Transverse colon (tissue), 4 donors: ENCODE results near the gene RCAN2. TPM values are rescaled to one million over a fixed set of nuclear protein-coding genes. Genes with fewer than 3 reads are reported as not detected.

Experiments used
- DNase-seq: peaks from one replicate; pipeline ENCODE4 v3.0.0-alpha.2; 2019
- H3K27ac ChIP-seq, 4 donors: fragments of 200-600 bp; sonication (generic); 2 replicates each; pipeline ENCODE4 v1.5.1; 2016 to 2018; ENCODE audit warnings: inconsistent platforms in 4 of 4
- H3K27me3 ChIP-seq: fragments of 200-600 bp; sonication (generic); 2 replicates; pipeline ENCODE4 v1.5.1; 2017; ENCODE audit warnings: inconsistent platforms
- H3K36me3 ChIP-seq, 4 donors: fragments of 200-600 bp; sonication (generic); 2 replicates each; pipeline ENCODE4 v1.5.1; 2017 to 2019; ENCODE audit warnings: inconsistent platforms in 4 of 4
- H3K4me1 ChIP-seq, 4 donors: fragments of 200-600 bp; sonication (generic); 2 replicates each; pipeline ENCODE4 v1.5.1; 2017 to 2020; ENCODE audit warnings: inconsistent platforms in 4 of 4
- H3K4me3 ChIP-seq, 4 donors: fragments of 200-600 bp; sonication (generic); 1 replicate in 1 of 4; 2 replicates in 3 of 4; pipeline versions ENCODE4 v1.5.1 to v1.6.1; 2017 to 2019; ENCODE audit warnings: inconsistent platforms in 4 of 4
- H3K9me3 ChIP-seq, 2 donors: fragments of 200-600 bp; sonication (generic); 2 replicates each; pipeline ENCODE4 v1.5.1; 2017 to 2019; ENCODE audit warnings: inconsistent platforms in 2 of 2
- EP300 ChIP-seq: sonication (generic); formaldehyde crosslinking; IDR thresholded peaks from one replicate; pipeline ENCODE4 v1.6.1; 2017; ENCODE audit warnings: antibody characterized with exemption, low read depth
- POLR2A ChIP-seq: fragments of 450-650 bp; IDR thresholded peaks from one replicate; pipeline ENCODE4 v1.6.1; 2016; ENCODE audit warnings: antibody characterized with exemption, mild to moderate bottlenecking, moderate library complexity
- POLR2AphosphoS5 ChIP-seq, 3 donors: sonication (generic); formaldehyde crosslinking; IDR thresholded peaks; one replicate each; pipeline ENCODE4 v1.6.1; 2016; ENCODE audit warnings: antibody characterized with exemption in 3 of 3
- WGBS, 2 donors: methylation state at CpG; one replicate each; pipeline ENCODE4 v1.1.5; 2018; ENCODE audit warnings: low coverage in 1 of 2; 5-methylcytosine and 5-hydroxymethylcytosine counted together
- in situ Hi-C, 4 donors: fragments of 200-750 bp; cut with MboI; loops; one replicate each; pipeline versions ENCODE4 v1.15.0 to v1.15.1; 2017; ENCODE audit warnings: low sequenced_read_pairs in 3 of 4, low pct_ligation_motif_present in 1 of 4, low pct_unique_long_range_greater_than_20kb in 1 of 4
- intact Hi-C: fragments of 100-400 bp; cut with DNase I; formaldehyde crosslinking; loops from one replicate; pipeline ENCODE4 v1.15.1; 2023; ENCODE audit warnings: low total_unique reads
- total RNA-seq, 4 donors: library from RNA; depleted of rRNA; stranded (reverse); fragments of >200 nt; gene quantifications; one replicate each; pipeline ENCODE4 v1.1.0, GENCODE V29; 2016
- TF ChIP-seq, protein P1 (sequence below), 5 experiments: fragments of 200-600 bp in 3 of 5; fragments of 450-650 bp in 2 of 5; sonication (generic) in 3 of 5; IDR thresholded peaks; 1 replicate in 2 of 5; 2 replicates in 3 of 5; pipeline ENCODE4 v1.5.1; 2016 to 2017; ENCODE audit warnings: antibody characterized with exemption in 5 of 5, inconsistent platforms in 3 of 5, mild to moderate bottlenecking in 2 of 5, moderate library complexity in 1 of 5

The RCAN2 gene
- total RNA-seq, 4 donors from 2014 or later, result 1.9 to 9.5 (median 7.5) TPM

DNA sequence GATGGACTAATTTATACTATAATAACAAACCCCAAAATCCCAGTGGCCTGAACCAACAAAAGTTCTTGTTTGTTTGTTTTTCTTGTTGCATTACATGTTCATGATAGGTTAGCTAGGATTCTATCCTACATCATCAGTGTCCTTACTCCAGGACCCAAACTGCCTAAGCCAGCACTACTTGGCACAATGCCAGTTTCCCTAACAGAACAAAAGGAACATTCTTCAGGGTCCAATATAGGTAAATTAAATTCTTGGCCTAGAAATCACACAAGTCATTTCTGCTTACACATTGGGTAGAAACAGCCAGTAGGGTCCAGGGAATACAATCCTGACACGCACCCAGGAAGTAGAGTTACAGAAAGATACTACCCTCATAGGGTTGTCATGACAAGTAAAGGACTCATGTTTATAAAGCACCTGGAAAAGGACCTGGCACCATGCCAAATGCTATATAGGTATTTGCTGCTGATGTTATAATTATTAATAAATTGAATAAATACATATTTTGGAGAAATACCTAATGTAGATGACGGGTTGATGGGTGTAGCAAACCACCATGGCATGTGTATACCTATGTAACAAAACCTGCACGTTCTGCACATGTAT, 38.8 kb downstream of the RCAN2 start:
- no peak overlapping the region for H3K4me3 ChIP-seq
- peak overlapping the region in 1 of 4 donors; percentile 6 for H3K27ac ChIP-seq
- H3K4me1 ChIP-seq, result peaks cover 0 to 9% (median 7%) of the 10 kb centered on the region in 4 donors
- TF ChIP-seq, protein P1, sequence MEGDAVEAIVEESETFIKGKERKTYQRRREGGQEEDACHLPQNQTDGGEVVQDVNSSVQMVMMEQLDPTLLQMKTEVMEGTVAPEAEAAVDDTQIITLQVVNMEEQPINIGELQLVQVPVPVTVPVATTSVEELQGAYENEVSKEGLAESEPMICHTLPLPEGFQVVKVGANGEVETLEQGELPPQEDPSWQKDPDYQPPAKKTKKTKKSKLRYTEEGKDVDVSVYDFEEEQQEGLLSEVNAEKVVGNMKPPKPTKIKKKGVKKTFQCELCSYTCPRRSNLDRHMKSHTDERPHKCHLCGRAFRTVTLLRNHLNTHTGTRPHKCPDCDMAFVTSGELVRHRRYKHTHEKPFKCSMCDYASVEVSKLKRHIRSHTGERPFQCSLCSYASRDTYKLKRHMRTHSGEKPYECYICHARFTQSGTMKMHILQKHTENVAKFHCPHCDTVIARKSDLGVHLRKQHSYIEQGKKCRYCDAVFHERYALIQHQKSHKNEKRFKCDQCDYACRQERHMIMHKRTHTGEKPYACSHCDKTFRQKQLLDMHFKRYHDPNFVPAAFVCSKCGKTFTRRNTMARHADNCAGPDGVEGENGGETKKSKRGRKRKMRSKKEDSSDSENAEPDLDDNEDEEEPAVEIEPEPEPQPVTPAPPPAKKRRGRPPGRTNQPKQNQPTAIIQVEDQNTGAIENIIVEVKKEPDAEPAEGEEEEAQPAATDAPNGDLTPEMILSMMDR (IDR thresholded peaks at IDR 0.05), result no peak
- no peaks in the 10 kb centered on the region for H3K36me3 ChIP-seq
- WGBS, 2 donors, result 86 to 95% methylated on average over 2 to 3 of the region's 3 CpGs
- in situ Hi-C loops, result no loop called here
- H3K27me3 ChIP-seq, result no peaks in the 10 kb centered on the region
- no peak for DNase-seq
- intact Hi-C loops, result no loop called here
- H3K9me3 ChIP-seq, result no peaks in the 10 kb centered on the region

DNA sequence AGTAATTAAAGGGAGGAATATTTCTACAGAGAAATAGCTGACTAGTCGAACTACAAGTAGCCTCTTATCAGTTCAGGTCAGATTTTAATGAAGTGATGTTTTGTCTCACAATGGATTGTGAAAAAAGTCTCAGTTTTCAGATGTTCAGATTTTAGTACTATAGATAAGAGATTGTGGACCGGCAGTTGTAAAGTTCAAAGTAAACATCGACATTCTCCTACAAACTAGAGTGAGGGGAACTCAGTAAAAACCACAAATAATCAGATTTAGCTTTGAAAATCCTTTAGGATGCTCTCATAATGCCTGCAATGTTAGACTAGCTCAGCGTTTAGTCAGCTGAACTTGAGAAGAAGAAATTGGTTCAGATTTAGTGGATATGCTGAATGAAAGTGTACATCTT, 39.9 kb downstream of the RCAN2 start:
- intact Hi-C loops, result no loop called here
- H3K36me3 ChIP-seq, result no peaks in the 10 kb centered on the region
- WGBS, 2 donors, result 25 to 29% methylated on average over 4 of the region's 4 CpGs
- no peak for DNase-seq
- peaks cover 0 to 5% of the 10 kb centered on the region in 2 donors for H3K9me3 ChIP-seq
- in situ Hi-C loops, result no loop called here
- TF ChIP-seq POLR2AphosphoS5 (IDR thresholded peaks at IDR 0.05) (no peak), POLR2A (no peak), EP300 (no peak)
- TF ChIP-seq, protein P1 (IDR thresholded peaks at IDR 0.05), result no peak
- H3K27ac ChIP-seq, result no peak overlapping the region
- H3K4me1 ChIP-seq, result peaks cover 0 to 9% (median 7%) of the 10 kb centered on the region in 4 donors
- no peaks in the 10 kb centered on the region for H3K27me3 ChIP-seq
- H3K4me3 ChIP-seq, result no peak overlapping the region

DNA sequence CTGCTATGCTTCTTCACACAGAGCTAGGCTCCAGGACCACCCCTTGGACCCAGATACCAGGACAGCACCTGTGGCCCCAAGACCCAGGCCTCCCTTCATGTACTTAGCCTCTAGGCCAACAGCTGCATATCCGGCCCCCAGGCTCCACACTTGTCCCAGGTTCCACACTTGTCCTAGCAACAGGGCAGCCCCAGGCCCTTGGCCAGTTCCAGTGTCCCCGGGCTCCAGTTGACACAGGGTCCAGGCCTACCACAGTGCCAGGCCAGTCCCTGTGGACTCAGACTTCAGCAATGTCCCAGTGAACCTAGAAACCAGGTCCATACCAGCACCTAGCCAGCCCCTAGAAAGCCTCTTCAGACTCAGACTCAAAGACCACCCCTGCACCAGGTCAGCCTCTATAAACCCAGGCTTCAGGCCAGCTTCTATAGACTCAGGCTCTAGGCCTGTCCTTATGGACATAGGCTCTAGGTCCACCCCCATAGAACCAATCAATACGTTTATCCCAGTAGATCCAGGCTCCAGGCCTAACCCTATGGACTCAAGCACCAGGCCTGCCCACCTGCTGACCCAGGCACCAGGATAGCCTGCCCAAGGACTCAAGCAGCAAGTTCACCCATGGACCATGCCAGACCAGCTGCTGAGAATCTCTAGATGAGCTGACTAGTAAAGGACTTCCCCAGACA, 46.3 kb downstream of the RCAN2 start:
- Histone ChIP-seq H3K36me3 (no peaks in the 10 kb centered on the region), H3K27me3 (no peaks in the 10 kb centered on the region), H3K27ac (no peak overlapping the region), H3K4me1 (peaks cover 0 to 7% (median 0%) of the 10 kb centered on the region in 4 donors), H3K4me3 (no peak overlapping the region), H3K9me3 (peaks cover 10 to 18% of the 10 kb centered on the region in 2 donors)
- in situ Hi-C loops (no loop called here), intact Hi-C loops (no loop called here)
- DNase-seq, result no peak
- WGBS, 2 donors, result 92% methylated on average over 3 of the region's 3 CpGs; no CpG with 5 or more reads in 1 of the 2 donors
- TF ChIP-seq POLR2A (no peak), POLR2AphosphoS5 (IDR thresholded peaks at IDR 0.05) (no peak), EP300 (no peak)
- TF ChIP-seq, protein P1 (IDR thresholded peaks at IDR 0.05), result no peak

DNA sequence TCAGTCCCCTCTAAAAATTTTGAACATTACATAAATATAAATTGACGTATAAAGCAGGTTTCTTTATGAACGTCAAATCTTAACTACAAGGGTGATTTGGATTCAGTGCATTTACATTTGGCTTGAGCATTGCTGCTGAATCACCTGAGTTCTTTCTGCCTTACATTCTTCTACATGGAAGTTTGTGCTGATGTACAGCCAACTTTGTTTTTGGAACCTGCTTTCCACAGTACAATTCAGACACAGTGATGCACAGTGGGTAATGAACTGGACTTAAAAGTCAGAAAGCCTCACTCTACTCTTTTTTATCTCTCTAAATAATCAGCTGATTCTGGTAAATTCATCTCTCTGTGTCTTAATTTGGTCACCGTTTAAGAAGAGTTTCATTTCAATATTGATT, 47.6 kb downstream of the RCAN2 start:
- no peak overlapping the region for H3K4me3 ChIP-seq
- TF ChIP-seq POLR2AphosphoS5 (IDR thresholded peaks at IDR 0.05) (no peak), EP300 (no peak), POLR2A (no peak)
- TF ChIP-seq, protein P1 (IDR thresholded peaks at IDR 0.05), result no peak
- H3K4me1 ChIP-seq, result peaks cover 0 to 18% (median 0%) of the 10 kb centered on the region in 4 donors
- in situ Hi-C loops (no loop called here), intact Hi-C loops (no loop called here)
- no peak for DNase-seq
- no peak overlapping the region for H3K27ac ChIP-seq
- H3K9me3 ChIP-seq, result peaks cover 10 to 18% of the 10 kb centered on the region in 2 donors
- no peaks in the 10 kb centered on the region for H3K27me3 ChIP-seq
- no peaks in the 10 kb centered on the region for H3K36me3 ChIP-seq
- WGBS, 2 donors, result 80 to 83% methylated on average over 3 of the region's 3 CpGs
